ENCODE data around the gene PASK. TPM values are rescaled to one million over a fixed set of nuclear protein-coding genes. Genes with fewer than 3 reads are reported as not detected.
"Not testable (repeated sequence)": the region's sequence is repeated elsewhere in the genome, so short reads cannot be mapped to it uniquely, and the experiment has no call there.

Gene PASK
- total and polyA plus RNA-seq, 2 experiments from 2014 or later = 0.56 to 2.1 TPM

- Histone ChIP-seq H3K27ac (no peak overlapping the region), H3K4me3 (no peak overlapping the region), H3K9ac (no peak overlapping the region), H3K4me1 (ENCODE audit: insufficient read depth) (no peaks in the 10 kb centered on the region), H3K9me3 (ENCODE audit: low read depth) (no peaks in the 10 kb centered on the region), H3K36me3 (ENCODE audit: low read depth) (peaks cover 40% of the 10 kb centered on the region), H3K4me2 (ENCODE audit: unreplicated experiment) (no peak overlapping the region), H4K20me1 (ENCODE audit: insufficient read depth) (no peaks in the 10 kb centered on the region), H3K79me2 (ENCODE audit: insufficient read depth) (peaks cover 37% of the 10 kb centered on the region), H3K9me2 (ENCODE audit: insufficient read depth) (no peaks in the 10 kb centered on the region), H3K27me3 (replicated peaks; ENCODE audit: insufficient read depth) (no peaks in the 10 kb centered on the region), H3F3A (ENCODE audit: insufficient read depth) (peaks cover 36% of the 10 kb centered on the region), H2AFZ (no peak overlapping the region)
- TF ChIP-seq EZH2 (IDR thresholded peaks at IDR 0.05; ENCODE audit: insufficient read depth, poor library complexity, severe bottlenecking) (no peak), EZH2phosphoT487 (IDR thresholded peaks at IDR 0.05; ENCODE audit: insufficient read depth, low read depth) (no peak)
- WGBS, 2 experiments (ENCODE audit: low coverage in 1 of 2, low lambda C conversion rate in 2 of 2, missing lambda C conversion rate in 2 of 2) = 92 to 93% methylated on average over 5 of the region's 6 CpGs
- DNase-seq = no peak
- in situ Hi-C loops (cut with MboI) = no loop called here
Observed at GRCh38 chr2:241094924-241095420, 54.3 kb downstream of the PASK start.

GRCh38 chr2:241094172-241094571 lies 55.1 kb downstream of the PASK start:
- Histone ChIP-seq H3K4me1 (ENCODE audit: insufficient read depth) (no peaks in the 10 kb centered on the region), H3K4me3 (no peak overlapping the region), H3K9me2 (ENCODE audit: insufficient read depth) (no peaks in the 10 kb centered on the region), H3K79me2 (ENCODE audit: insufficient read depth) (peaks cover 29% of the 10 kb centered on the region), H3F3A (ENCODE audit: insufficient read depth) (peaks cover 36% of the 10 kb centered on the region), H3K9me3 (ENCODE audit: low read depth) (no peaks in the 10 kb centered on the region), H3K4me2 (ENCODE audit: unreplicated experiment) (no peak overlapping the region), H3K27ac (no peak overlapping the region), H3K9ac (no peak overlapping the region), H2AFZ (no peak overlapping the region), H3K36me3 (ENCODE audit: low read depth) (peaks cover 40% of the 10 kb centered on the region), H4K20me1 (ENCODE audit: insufficient read depth) (no peaks in the 10 kb centered on the region), H3K27me3 (replicated peaks; ENCODE audit: insufficient read depth) (no peaks in the 10 kb centered on the region)
- DNase-seq = no peak
- 96 to 98% methylated on average over 7 of the region's 7 CpGs for WGBS, 2 experiments (ENCODE audit: low coverage in 1 of 2, low lambda C conversion rate in 2 of 2, missing lambda C conversion rate in 2 of 2)
- in situ Hi-C loops (cut with MboI) = no loop called here
- TF ChIP-seq EZH2 (IDR thresholded peaks at IDR 0.05; ENCODE audit: insufficient read depth, poor library complexity, severe bottlenecking) (no peak), EZH2phosphoT487 (IDR thresholded peaks at IDR 0.05; ENCODE audit: insufficient read depth, low read depth) (no peak)

- H3K4me3 ChIP-seq; DNase-seq; H3K27me3 ChIP-seq (replicated peaks; ENCODE audit: insufficient read depth); in situ Hi-C loops (cut with MboI); H3K9ac ChIP-seq; H2AFZ ChIP-seq; H3K9me3 ChIP-seq (ENCODE audit: low read depth); H3K27ac ChIP-seq; H3K9me2 ChIP-seq (ENCODE audit: insufficient read depth); H4K20me1 ChIP-seq (ENCODE audit: insufficient read depth); H3K4me1 ChIP-seq (ENCODE audit: insufficient read depth); H3K4me2 ChIP-seq (ENCODE audit: unreplicated experiment): not testable (repeated sequence)
- Histone ChIP-seq H3K79me2 (ENCODE audit: insufficient read depth) (peaks cover 19% of the 10 kb centered on the region), H3F3A (ENCODE audit: insufficient read depth) (peaks cover 36% of the 10 kb centered on the region), H3K36me3 (ENCODE audit: low read depth) (peaks cover 42% of the 10 kb centered on the region)
- WGBS, 2 experiments (ENCODE audit: low coverage in 1 of 2, low lambda C conversion rate in 2 of 2, missing lambda C conversion rate in 2 of 2) = 85 to 86% methylated on average over 10 of the region's 10 CpGs
Observed at GRCh38 chr2:241093133-241093781, 56.0 kb downstream of the PASK start.

GRCh38 chr2:241092677-241093076 lies 56.6 kb downstream of the PASK start:
- in situ Hi-C loops (cut with MboI) = no loop called here
- DNase-seq = no peak
- Histone ChIP-seq H4K20me1 (ENCODE audit: insufficient read depth) (no peaks in the 10 kb centered on the region), H3K79me2 (ENCODE audit: insufficient read depth) (peaks cover 14% of the 10 kb centered on the region), H3K9me2 (ENCODE audit: insufficient read depth) (no peaks in the 10 kb centered on the region), H3K4me2 (ENCODE audit: unreplicated experiment) (no peak overlapping the region), H3K9ac (no peak overlapping the region), H3K36me3 (ENCODE audit: low read depth) (peaks cover 47% of the 10 kb centered on the region), H3K27me3 (replicated peaks; ENCODE audit: insufficient read depth) (no peaks in the 10 kb centered on the region), H3K4me3 (no peak overlapping the region), H3F3A (ENCODE audit: insufficient read depth) (peaks cover 34% of the 10 kb centered on the region), H3K27ac (no peak overlapping the region), H3K4me1 (ENCODE audit: insufficient read depth) (no peaks in the 10 kb centered on the region), H3K9me3 (ENCODE audit: low read depth) (no peaks in the 10 kb centered on the region), H2AFZ (no peak overlapping the region)
- TF ChIP-seq EZH2 (IDR thresholded peaks at IDR 0.05; ENCODE audit: insufficient read depth, poor library complexity, severe bottlenecking) (no peak), EZH2phosphoT487 (IDR thresholded peaks at IDR 0.05; ENCODE audit: insufficient read depth, low read depth) (no peak)
- 75 to 83% methylated on average over 8 of the region's 8 CpGs for WGBS, 2 experiments (ENCODE audit: low coverage in 1 of 2, low lambda C conversion rate in 2 of 2, missing lambda C conversion rate in 2 of 2)
